ENCODE data around the gene FEZF1. TPM values are rescaled to one million over a fixed set of nuclear protein-coding genes. Genes with fewer than 3 reads are reported as not detected.

The FEZF1 gene
- total RNA-seq, 5 donors from 2014 or later (not counting 1 experiment from before 2014, with no cell fraction given), result not detected

DNA sequence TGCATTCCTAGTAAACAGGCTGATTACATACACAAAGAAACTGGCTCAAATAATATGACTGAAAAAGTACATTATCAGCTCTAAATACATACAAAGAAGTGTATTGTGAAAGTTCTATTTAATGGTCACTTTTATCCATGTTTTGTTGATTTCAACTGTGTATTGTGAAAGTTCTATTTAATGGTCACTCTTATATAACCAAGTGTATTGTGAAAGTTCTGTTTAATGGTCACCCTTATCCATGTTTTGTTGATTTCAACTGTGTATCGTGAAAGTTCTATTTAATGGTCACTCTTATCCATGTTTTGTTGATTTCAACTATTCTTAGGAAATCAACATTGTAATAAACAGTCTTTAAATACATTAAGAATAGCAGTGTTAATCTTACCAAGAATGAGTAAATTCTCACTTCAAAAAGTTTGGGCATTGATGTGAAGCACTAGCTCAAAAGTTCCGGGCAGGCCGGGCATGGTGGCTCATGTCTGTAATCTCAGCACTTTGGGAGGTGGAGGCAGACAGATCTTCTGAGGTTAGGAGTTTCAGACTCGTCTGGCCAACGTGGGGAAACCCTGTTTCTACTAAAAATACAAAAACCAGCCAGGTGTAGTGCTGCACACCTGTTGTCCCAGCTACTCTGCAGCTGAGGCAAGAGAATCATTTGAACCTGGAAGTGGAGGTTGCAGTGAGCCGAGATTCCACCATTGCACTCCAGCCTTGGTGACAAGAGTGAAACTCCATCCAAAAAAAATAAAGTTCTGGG lies 34.8 kb upstream of the FEZF1 start:
- POLR2A ChIA-PET, result no interaction called here
- Mint-ChIP-seq H3K4me3 (no peak overlapping the region), H3K36me3 (no peaks in the 10 kb centered on the region), H3K9me3 (peaks cover 0 to 11% (median 4%) of the 10 kb centered on the region in 3 donors), H3K27me3 (no peaks in the 10 kb centered on the region), H3K27ac (no peak overlapping the region), H3K4me1 (no peaks in the 10 kb centered on the region)
- Histone ChIP-seq H3K4me3 (ENCODE audit: control insufficient read depth in 1 of 2, extremely low read depth in 1 of 2, low read length in 1 of 2) (no peak overlapping the region), H3K4me1 (ENCODE audit: control insufficient read depth in 1 of 2, extremely low read depth in 1 of 2, insufficient read depth in 2 of 2, low read length in 2 of 2) (no peaks in the 10 kb centered on the region), H3K36me3 (ENCODE audit: control insufficient read depth in 2 of 2, extremely low read depth in 1 of 2, insufficient read depth in 1 of 2, low read length in 1 of 2) (no peaks in the 10 kb centered on the region), H3K27ac (ENCODE audit: low read length) (no peak overlapping the region), H3K27me3 (replicated peaks in 1 of 2; ENCODE audit: control insufficient read depth in 2 of 2, extremely low read depth in 1 of 2, insufficient read depth in 2 of 2, low read length in 1 of 2) (no peaks in the 10 kb centered on the region), H3K9me3 (no peaks in the 10 kb centered on the region)
- ATAC-seq (replicated peaks in 1 of 4), result no peak
- CTCF ChIA-PET, result no interaction called here
- WGBS (ENCODE audit: insufficient coverage), result 87% methylated on average over 2 of the region's 6 CpGs
- DNase-seq, result no peak

DNA sequence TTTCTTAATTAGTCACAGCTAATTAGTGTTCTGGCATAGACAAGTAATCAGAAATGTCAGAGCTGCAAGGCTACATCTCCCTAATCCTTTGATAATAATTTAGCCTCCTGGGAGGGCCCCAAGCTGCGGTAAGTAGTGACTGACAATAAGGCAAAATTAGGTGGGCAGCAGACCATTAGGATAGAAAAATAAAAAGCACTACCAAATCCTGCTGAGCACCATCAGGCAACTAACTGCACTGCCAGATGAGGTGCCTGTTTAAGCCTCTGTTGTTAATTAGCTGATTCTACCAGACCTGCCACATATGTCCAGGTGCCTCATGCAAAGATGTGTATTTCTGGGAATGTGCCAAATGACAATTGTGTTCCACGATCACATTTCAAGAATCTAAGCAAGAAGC lies 32.5 kb upstream of the FEZF1 start:
- peaks cover 3 to 4% (median 4%) of the 10 kb centered on the region in 3 donors for H3K9me3 Mint-ChIP-seq
- ATAC-seq (replicated peaks in 1 of 4), result no peak
- Histone ChIP-seq H3K27me3 (replicated peaks in 1 of 2; ENCODE audit: control insufficient read depth in 2 of 2, extremely low read depth in 1 of 2, insufficient read depth in 2 of 2, low read length in 1 of 2) (no peaks in the 10 kb centered on the region), H3K4me1 (ENCODE audit: control insufficient read depth in 1 of 2, extremely low read depth in 1 of 2, insufficient read depth in 2 of 2, low read length in 2 of 2) (no peaks in the 10 kb centered on the region), H3K27ac (ENCODE audit: low read length) (no peak overlapping the region), H3K36me3 (ENCODE audit: control insufficient read depth in 2 of 2, extremely low read depth in 1 of 2, insufficient read depth in 1 of 2, low read length in 1 of 2) (no peaks in the 10 kb centered on the region), H3K4me3 (ENCODE audit: control insufficient read depth in 1 of 2, extremely low read depth in 1 of 2, low read length in 1 of 2) (no peak overlapping the region), H3K9me3 (no peaks in the 10 kb centered on the region)
- no peaks in the 10 kb centered on the region for H3K36me3 Mint-ChIP-seq
- no CpG with 5 or more reads among the region's 2 CpGs for WGBS (ENCODE audit: insufficient coverage)
- H3K27ac Mint-ChIP-seq, result no peak overlapping the region
- POLR2A ChIA-PET, result no interaction called here
- H3K4me3 Mint-ChIP-seq, result no peak overlapping the region
- DNase-seq, result no peak
- CTCF ChIA-PET, result no interaction called here
- H3K27me3 Mint-ChIP-seq, result no peaks in the 10 kb centered on the region
- H3K4me1 Mint-ChIP-seq, result no peaks in the 10 kb centered on the region

DNA sequence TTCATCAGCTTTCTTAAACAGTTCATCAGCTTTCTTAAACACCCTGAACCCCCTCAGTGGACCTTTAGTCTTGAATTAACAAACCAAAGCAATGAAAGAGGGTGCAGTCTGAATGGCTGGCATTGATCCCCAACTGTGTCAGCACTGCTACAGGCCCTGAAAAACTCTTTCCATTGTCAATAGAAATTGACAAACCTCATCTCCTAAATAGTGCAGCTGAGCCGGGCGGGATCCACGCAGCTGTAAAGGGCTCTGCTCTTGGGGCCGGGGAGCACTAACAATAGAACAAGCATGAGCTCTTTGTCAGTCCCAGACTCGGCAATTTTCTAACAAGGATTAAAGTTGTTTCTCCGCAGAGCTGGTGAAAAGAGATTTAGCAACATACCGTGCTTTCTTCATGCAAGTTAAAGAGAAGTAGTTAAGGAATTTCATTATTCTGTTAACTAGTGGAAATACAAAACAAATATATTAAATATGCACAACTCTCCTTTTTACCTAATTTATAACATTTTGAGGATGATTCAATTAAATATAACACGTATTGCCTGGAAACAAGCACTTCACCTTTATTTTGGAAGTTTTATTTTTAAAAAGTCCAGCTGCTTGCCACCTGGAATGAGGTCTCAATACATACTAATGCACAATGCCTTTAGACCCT lies 24.7 kb upstream of the FEZF1 start:
- no peak overlapping the region for H3K27ac ChIP-seq (ENCODE audit: low read length)
- no peaks in the 10 kb centered on the region for H3K27me3 ChIP-seq (replicated peaks in 1 of 2; ENCODE audit: control insufficient read depth in 2 of 2, extremely low read depth in 1 of 2, insufficient read depth in 2 of 2, low read length in 1 of 2)
- no peaks in the 10 kb centered on the region for H3K36me3 ChIP-seq (ENCODE audit: control insufficient read depth in 2 of 2, extremely low read depth in 1 of 2, insufficient read depth in 1 of 2, low read length in 1 of 2)
- ChIA-PET CTCF (no interaction called here), POLR2A (interaction anchor here in 1 of 2 donors (0.8 kb wide), 1 partner anchor 23 kb away, joined by 3 read pairs; no protein-coding TSS in a partner anchor)
- Mint-ChIP-seq H3K9me3 (peaks cover 0 to 4% (median 0%) of the 10 kb centered on the region in 3 donors), H3K4me3 (no peak overlapping the region), H3K27me3 (peaks cover 0 to 3% of the 10 kb centered on the region in 2 donors), H3K36me3 (no peaks in the 10 kb centered on the region), H3K27ac (no peak overlapping the region), H3K4me1 (no peaks in the 10 kb centered on the region)
- no peak overlapping the region for H3K4me3 ChIP-seq (ENCODE audit: control insufficient read depth in 1 of 2, extremely low read depth in 1 of 2, low read length in 1 of 2)
- no peak for ATAC-seq (replicated peaks in 1 of 4)
- 28% methylated on average over 3 of the region's 8 CpGs for WGBS (ENCODE audit: insufficient coverage)
- H3K9me3 ChIP-seq, result no peaks in the 10 kb centered on the region
- DNase-seq, result no peak
- H3K4me1 ChIP-seq (ENCODE audit: control insufficient read depth in 1 of 2, extremely low read depth in 1 of 2, insufficient read depth in 2 of 2, low read length in 2 of 2), result no peaks in the 10 kb centered on the region

DNA sequence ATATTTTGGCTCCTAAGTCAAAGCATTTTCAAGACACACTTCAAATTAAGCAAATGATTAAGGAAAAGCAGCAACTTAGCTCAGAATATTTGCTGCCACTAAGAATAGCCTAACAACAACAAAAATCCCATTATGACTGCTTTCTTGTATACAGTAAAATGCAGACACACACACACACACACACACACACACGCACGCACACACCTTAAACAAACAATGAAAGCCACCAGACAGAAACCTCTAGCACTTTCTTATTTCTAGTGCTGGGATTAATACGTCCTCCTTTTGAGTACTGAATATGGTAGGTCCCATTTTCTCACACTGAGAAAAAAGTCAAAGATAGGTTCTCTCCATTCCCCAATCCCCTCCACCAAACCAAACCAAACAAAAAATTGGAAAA lies 23.4 kb upstream of the FEZF1 start:
- no peak for ATAC-seq (replicated peaks in 1 of 4)
- no peaks in the 10 kb centered on the region for H3K9me3 Mint-ChIP-seq

DNA sequence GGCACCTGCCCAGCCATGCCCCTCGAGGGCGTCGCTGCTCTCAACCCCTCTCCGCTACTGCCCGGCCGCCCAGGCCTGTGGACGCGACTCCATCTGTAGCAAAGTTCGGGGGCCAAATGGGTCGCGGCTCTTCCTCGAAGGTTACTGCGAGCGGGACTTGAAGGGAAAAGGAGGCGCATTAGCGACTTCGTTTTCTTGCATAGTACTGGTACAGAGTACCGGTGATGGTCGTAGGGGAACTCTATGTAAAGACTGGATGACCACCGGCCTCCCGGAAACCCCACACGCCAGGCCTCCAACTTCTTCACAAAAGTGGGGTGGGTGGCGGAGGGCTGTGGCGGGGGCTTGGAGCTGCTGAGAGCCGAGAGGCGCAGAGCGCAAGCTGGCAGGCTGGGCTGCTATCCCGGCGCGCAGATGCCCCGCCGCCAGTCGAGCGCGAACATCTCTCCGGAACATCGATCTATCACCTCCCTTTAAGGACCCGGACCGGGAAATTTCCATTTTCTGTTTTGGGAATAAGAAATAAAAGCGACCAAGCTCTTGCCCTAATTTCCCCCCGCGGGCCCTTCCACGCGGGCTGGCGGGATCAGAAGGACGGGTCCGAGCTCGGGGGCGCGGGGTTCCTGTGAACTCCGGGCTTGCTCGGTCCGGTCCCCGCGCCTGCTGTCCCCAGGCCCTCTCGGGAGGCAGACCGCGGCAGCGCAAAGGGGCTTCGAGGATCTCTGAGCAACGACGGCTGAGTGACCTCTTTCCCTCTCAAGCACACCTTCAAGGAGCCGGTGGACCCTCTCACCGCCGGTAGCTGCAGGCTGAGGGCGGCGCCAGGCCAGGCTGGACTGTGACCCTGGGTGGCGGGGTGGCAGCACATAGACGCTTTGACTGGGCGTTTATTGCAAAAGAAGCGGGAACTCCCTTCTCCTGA lies 12.2 kb upstream of the FEZF1 start:
- no peak for DNase-seq
- WGBS (ENCODE audit: insufficient coverage), result 7% methylated on average over 43 of the region's 71 CpGs
- no peak for ATAC-seq (replicated peaks in 1 of 4)
- H3K27ac Mint-ChIP-seq, result no peak overlapping the region
- no peaks in the 10 kb centered on the region for H3K4me1 Mint-ChIP-seq
- H3K4me3 Mint-ChIP-seq, result no peak overlapping the region
- Histone ChIP-seq H3K27ac (ENCODE audit: low read length) (no peak overlapping the region), H3K4me3 (ENCODE audit: control insufficient read depth in 1 of 2, extremely low read depth in 1 of 2, low read length in 1 of 2) (no peak overlapping the region), H3K4me1 (ENCODE audit: control insufficient read depth in 1 of 2, extremely low read depth in 1 of 2, insufficient read depth in 2 of 2, low read length in 2 of 2) (no peaks in the 10 kb centered on the region), H3K27me3 (replicated peaks in 1 of 2; ENCODE audit: control insufficient read depth in 2 of 2, extremely low read depth in 1 of 2, insufficient read depth in 2 of 2, low read length in 1 of 2) (peaks cover 18 to 35% of the 10 kb centered on the region in 2 experiments), H3K36me3 (ENCODE audit: control insufficient read depth in 2 of 2, extremely low read depth in 1 of 2, insufficient read depth in 1 of 2, low read length in 1 of 2) (no peaks in the 10 kb centered on the region), H3K9me3 (no peaks in the 10 kb centered on the region)
- H3K27me3 Mint-ChIP-seq, result peaks cover 50 to 59% of the 10 kb centered on the region in 2 donors
- ChIA-PET POLR2A (no interaction called here), CTCF (no interaction called here)
- H3K36me3 Mint-ChIP-seq, result no peaks in the 10 kb centered on the region
- H3K9me3 Mint-ChIP-seq, result peaks cover 2 to 10% (median 6%) of the 10 kb centered on the region in 3 donors

More for the DNA sequence above, 23.4 kb upstream of the FEZF1 start:
- no peak for DNase-seq
- Histone ChIP-seq H3K4me1 (ENCODE audit: control insufficient read depth in 1 of 2, extremely low read depth in 1 of 2, insufficient read depth in 2 of 2, low read length in 2 of 2) (no peaks in the 10 kb centered on the region), H3K9me3 (no peaks in the 10 kb centered on the region), H3K27ac (ENCODE audit: low read length) (no peak overlapping the region), H3K27me3 (replicated peaks in 1 of 2; ENCODE audit: control insufficient read depth in 2 of 2, extremely low read depth in 1 of 2, insufficient read depth in 2 of 2, low read length in 1 of 2) (no peaks in the 10 kb centered on the region), H3K36me3 (ENCODE audit: control insufficient read depth in 2 of 2, extremely low read depth in 1 of 2, insufficient read depth in 1 of 2, low read length in 1 of 2) (no peaks in the 10 kb centered on the region), H3K4me3 (ENCODE audit: control insufficient read depth in 1 of 2, extremely low read depth in 1 of 2, low read length in 1 of 2) (no peak overlapping the region)
- Mint-ChIP-seq H3K27me3 (peaks cover 0 to 3% of the 10 kb centered on the region in 2 donors), H3K27ac (peak overlapping the region in 1 of 2 donors; percentile 4), H3K4me1 (no peaks in the 10 kb centered on the region), H3K36me3 (no peaks in the 10 kb centered on the region), H3K4me3 (no peak overlapping the region)
- no CpG with 5 or more reads among the region's 3 CpGs for WGBS (ENCODE audit: insufficient coverage)
- POLR2A ChIA-PET, result no interaction called here
- CTCF ChIA-PET, result no interaction called here

Measured in T-cell (primary cell).